Measurements from ENCODE around the gene LGALS9C. TPM values are rescaled to one million over a fixed set of nuclear protein-coding genes. Genes with fewer than 3 reads are reported as not detected.
"Not testable (repeated sequence)": the region's sequence is repeated elsewhere in the genome, so short reads cannot be mapped to it uniquely, and the experiment has no call there.

LGALS9C gene
- total and polyA plus RNA-seq, 2 of the 4 experiments (the other 2 are of a cell fraction) = not detected

DNA sequence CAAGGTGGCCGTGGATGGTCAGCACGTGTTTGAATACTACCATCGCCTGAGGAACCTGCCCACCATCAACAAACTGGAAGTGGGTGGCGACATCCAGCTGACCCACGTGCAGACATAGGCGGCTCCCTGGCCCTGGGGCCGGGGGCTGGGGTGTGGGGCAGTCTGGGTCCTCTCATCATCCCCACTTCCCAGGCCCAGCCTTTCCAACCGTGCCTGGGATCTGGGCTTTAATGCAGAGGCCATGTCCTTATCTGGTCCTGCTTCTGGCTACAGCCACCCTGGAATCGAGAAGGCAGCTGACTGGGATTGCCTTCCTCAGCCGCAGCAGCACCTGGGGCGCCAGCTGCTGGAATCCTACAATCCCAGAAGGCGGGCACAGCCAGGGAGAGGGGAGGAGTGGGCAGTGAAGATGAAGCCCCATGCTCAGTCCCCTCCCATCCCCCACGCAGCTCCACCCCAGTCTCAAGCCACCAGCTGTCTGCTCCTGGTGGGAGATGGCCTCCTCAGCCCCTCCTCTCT, 17.7 kb downstream of the LGALS9C start:
- DNase-seq; H4K91ac ChIP-seq (ENCODE audit: insufficient read depth, low read depth, low read length); H3K4me3 ChIP-seq (ENCODE audit: insufficient read depth, low read depth, low read length); H2BK5ac ChIP-seq (ENCODE audit: low read depth, low read length, poor library complexity, severe bottlenecking); H3K56ac ChIP-seq (ENCODE audit: extremely low read depth, insufficient read depth, low read length); intact Hi-C loops (cut with micrococcal nuclease); H2BK15ac ChIP-seq (ENCODE audit: low read depth, low read length); H3K79me1 ChIP-seq (ENCODE audit: low read depth in 1 of 2, low read length in 2 of 2); H3K18ac ChIP-seq (ENCODE audit: low read depth, low read length); POLR2A ChIA-PET (ENCODE audit: unreplicated experiment); H3K36me3 ChIP-seq (ENCODE audit: control insufficient read depth, insufficient read depth, low read length); H3K4me2 ChIP-seq (ENCODE audit: low read depth, low read length); H2AFZ ChIP-seq (replicated peaks; ENCODE audit: low read length, poor library complexity); H3K9me3 ChIP-seq (ENCODE audit: control insufficient read depth, insufficient read depth, low read length); H4K8ac ChIP-seq (ENCODE audit: low read depth in 2 of 2, low read length in 2 of 2); ATAC-seq (ENCODE audit: low read depth); H2AK5ac ChIP-seq (ENCODE audit: low read depth, low read length); dilution Hi-C loops (cut with HindIII; ENCODE audit: low sequenced_read_pairs, unreplicated experiment); H3K9me1 ChIP-seq (ENCODE audit: insufficient read depth, low read length); H4K5ac ChIP-seq (ENCODE audit: low read depth, low read length); H2BK20ac ChIP-seq (ENCODE audit: low read depth, low read length); H3K4me1 ChIP-seq (ENCODE audit: control insufficient read depth, insufficient read depth, low read length); H3K23ac ChIP-seq (ENCODE audit: low read depth, low read length); H4K20me1 ChIP-seq (ENCODE audit: insufficient read depth, low read length); H3K27ac ChIP-seq (ENCODE audit: insufficient read depth, low read length); H3K9ac ChIP-seq (ENCODE audit: low read depth, low read length); H3K4ac ChIP-seq (ENCODE audit: low read depth, low read length); CTCF ChIA-PET; in situ Hi-C loops (cut with MboI; ENCODE audit: low sequenced_read_pairs); H3K14ac ChIP-seq (replicated peaks; ENCODE audit: low read depth, low read length); H2AK9ac ChIP-seq (replicated peaks; ENCODE audit: low read depth, low read length, poor library complexity); H3K27me3 ChIP-seq (ENCODE audit: control insufficient read depth, insufficient read depth, low read length); BruUV-seq (replicated peaks); H2BK120ac ChIP-seq (ENCODE audit: low read depth, low read length): not testable (repeated sequence)
- no CpG with 5 or more reads among the region's 13 CpGs for WGBS, 2 experiments (ENCODE audit: extremely low coverage in 2 of 2, insufficient read length in 1 of 2)

Data from IMR-90 (cell line).